Measurements from ENCODE around the gene ZNF608. TPM values are rescaled to one million over a fixed set of nuclear protein-coding genes. Genes with fewer than 3 reads are reported as not detected.

Gene ZNF608
- total and polyA plus RNA-seq, 4 donors, result 1.4 to 7.6 (median 3.2) TPM

- Histone ChIP-seq H3K9me3 (ENCODE audit: control insufficient read depth in 4 of 4, low read length in 3 of 4) (no peaks in the 10 kb centered on the region), H3K27me3 (ENCODE audit: control insufficient read depth in 4 of 4, insufficient read depth in 4 of 4, low read length in 3 of 4) (no peaks in the 10 kb centered on the region), H3K4me1 (ENCODE audit: control insufficient read depth in 4 of 4, insufficient read depth in 4 of 4, low read length in 3 of 4) (peaks cover 9 to 24% (median 17%) of the 10 kb centered on the region in 4 donors), H3K4me3 (ENCODE audit: low read depth in 1 of 3, low read length in 3 of 3) (no peak overlapping the region), H3K36me3 (ENCODE audit: control insufficient read depth in 4 of 4, insufficient read depth in 3 of 4, low read depth in 1 of 4, low read length in 3 of 4) (no peaks in the 10 kb centered on the region), H3K9ac (ENCODE audit: low read depth in 1 of 2, low read length in 2 of 2) (no peak overlapping the region), H3K27ac (ENCODE audit: low read depth in 1 of 2, low read length in 2 of 2) (no peak overlapping the region)
- DNase-seq (ENCODE audit: low spot score), result no peak
- WGBS, result 94% methylated on average over 5 of the region's 5 CpGs
- TF ChIP-seq FOXA1 (IDR thresholded peaks at IDR 0.05), result no peak
- TF ChIP-seq, protein P1, sequence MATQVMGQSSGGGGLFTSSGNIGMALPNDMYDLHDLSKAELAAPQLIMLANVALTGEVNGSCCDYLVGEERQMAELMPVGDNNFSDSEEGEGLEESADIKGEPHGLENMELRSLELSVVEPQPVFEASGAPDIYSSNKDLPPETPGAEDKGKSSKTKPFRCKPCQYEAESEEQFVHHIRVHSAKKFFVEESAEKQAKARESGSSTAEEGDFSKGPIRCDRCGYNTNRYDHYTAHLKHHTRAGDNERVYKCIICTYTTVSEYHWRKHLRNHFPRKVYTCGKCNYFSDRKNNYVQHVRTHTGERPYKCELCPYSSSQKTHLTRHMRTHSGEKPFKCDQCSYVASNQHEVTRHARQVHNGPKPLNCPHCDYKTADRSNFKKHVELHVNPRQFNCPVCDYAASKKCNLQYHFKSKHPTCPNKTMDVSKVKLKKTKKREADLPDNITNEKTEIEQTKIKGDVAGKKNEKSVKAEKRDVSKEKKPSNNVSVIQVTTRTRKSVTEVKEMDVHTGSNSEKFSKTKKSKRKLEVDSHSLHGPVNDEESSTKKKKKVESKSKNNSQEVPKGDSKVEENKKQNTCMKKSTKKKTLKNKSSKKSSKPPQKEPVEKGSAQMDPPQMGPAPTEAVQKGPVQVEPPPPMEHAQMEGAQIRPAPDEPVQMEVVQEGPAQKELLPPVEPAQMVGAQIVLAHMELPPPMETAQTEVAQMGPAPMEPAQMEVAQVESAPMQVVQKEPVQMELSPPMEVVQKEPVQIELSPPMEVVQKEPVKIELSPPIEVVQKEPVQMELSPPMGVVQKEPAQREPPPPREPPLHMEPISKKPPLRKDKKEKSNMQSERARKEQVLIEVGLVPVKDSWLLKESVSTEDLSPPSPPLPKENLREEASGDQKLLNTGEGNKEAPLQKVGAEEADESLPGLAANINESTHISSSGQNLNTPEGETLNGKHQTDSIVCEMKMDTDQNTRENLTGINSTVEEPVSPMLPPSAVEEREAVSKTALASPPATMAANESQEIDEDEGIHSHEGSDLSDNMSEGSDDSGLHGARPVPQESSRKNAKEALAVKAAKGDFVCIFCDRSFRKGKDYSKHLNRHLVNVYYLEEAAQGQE (IDR thresholded peaks at IDR 0.05), result no peak
- TF ChIP-seq, protein P2, sequence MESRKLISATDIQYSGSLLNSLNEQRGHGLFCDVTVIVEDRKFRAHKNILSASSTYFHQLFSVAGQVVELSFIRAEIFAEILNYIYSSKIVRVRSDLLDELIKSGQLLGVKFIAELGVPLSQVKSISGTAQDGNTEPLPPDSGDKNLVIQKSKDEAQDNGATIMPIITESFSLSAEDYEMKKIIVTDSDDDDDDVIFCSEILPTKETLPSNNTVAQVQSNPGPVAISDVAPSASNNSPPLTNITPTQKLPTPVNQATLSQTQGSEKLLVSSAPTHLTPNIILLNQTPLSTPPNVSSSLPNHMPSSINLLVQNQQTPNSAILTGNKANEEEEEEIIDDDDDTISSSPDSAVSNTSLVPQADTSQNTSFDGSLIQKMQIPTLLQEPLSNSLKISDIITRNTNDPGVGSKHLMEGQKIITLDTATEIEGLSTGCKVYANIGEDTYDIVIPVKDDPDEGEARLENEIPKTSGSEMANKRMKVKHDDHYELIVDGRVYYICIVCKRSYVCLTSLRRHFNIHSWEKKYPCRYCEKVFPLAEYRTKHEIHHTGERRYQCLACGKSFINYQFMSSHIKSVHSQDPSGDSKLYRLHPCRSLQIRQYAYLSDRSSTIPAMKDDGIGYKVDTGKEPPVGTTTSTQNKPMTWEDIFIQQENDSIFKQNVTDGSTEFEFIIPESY (IDR thresholded peaks at IDR 0.05), result no peak
- TF ChIP-seq YY1 (IDR thresholded peaks at IDR 0.05), result no peak
- no peak for TF ChIP-seq SP1 (IDR thresholded peaks at IDR 0.05)
- TF ChIP-seq HNF4G (IDR thresholded peaks at IDR 0.05), result no peak
- no peak for TF ChIP-seq RXRA (IDR thresholded peaks at IDR 0.05)
- no peak for TF ChIP-seq NR2F2 (IDR thresholded peaks at IDR 0.05)
- TF ChIP-seq HNF4A (conservative IDR thresholded peaks at IDR 0.05), result no peak
- TF ChIP-seq, protein P3, sequence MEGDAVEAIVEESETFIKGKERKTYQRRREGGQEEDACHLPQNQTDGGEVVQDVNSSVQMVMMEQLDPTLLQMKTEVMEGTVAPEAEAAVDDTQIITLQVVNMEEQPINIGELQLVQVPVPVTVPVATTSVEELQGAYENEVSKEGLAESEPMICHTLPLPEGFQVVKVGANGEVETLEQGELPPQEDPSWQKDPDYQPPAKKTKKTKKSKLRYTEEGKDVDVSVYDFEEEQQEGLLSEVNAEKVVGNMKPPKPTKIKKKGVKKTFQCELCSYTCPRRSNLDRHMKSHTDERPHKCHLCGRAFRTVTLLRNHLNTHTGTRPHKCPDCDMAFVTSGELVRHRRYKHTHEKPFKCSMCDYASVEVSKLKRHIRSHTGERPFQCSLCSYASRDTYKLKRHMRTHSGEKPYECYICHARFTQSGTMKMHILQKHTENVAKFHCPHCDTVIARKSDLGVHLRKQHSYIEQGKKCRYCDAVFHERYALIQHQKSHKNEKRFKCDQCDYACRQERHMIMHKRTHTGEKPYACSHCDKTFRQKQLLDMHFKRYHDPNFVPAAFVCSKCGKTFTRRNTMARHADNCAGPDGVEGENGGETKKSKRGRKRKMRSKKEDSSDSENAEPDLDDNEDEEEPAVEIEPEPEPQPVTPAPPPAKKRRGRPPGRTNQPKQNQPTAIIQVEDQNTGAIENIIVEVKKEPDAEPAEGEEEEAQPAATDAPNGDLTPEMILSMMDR (IDR thresholded peaks at IDR 0.05; ENCODE audit: low read depth, low read length, missing input control), result no peak
- TF ChIP-seq FOXA2 (IDR thresholded peaks at IDR 0.05), result no peak
Observed at GRCh38 chr5:124728331-124728967, 18.0 kb downstream of the ZNF608 start.

DNA sequence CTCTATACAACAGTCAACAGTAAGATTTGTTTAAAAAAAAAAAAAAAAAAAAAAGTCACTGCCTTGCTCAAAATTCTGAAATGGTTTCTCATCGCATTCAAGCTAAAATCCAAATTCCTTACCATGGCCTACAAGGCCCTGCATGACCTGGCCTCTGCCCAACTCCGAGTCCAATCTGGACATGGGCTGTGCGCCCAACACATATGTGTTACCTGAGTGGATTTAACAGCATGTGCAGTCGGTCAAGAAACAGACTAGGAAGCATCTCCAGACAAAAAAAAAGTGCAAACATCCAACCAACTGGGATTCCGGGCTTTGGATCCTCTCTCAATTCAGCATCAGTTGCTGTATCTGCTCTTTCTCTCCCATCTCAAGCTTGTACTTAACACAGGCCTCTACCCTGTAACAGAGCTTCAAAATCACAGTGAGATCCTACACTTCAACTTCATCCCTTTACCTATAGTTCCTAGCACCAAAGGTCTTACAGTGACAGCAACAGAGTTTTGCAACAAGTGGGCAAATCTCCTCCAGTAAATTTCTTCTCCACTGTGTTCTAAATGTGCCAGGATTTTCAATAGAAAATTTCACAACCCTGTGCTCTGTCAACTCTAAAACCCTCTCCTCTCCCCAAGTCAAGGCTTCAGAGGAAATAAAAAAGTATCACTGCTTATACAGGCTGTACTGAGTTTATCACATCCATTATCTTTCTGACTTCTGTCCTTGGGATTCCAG, 19.6 kb downstream of the ZNF608 start:
- peak overlapping the region; percentile 19 to 28 for H3K27ac ChIP-seq (ENCODE audit: low read depth in 1 of 2, low read length in 2 of 2)
- no peak for DNase-seq (ENCODE audit: low spot score)
- 81% methylated on average over 5 of the region's 5 CpGs for WGBS
- H3K9ac ChIP-seq (ENCODE audit: low read depth in 1 of 2, low read length in 2 of 2), result no peak overlapping the region
- H3K9me3 ChIP-seq (ENCODE audit: control insufficient read depth in 4 of 4, low read length in 3 of 4), result no peaks in the 10 kb centered on the region
- no peak overlapping the region for H3K4me3 ChIP-seq (ENCODE audit: low read depth in 1 of 3, low read length in 3 of 3)
- no peaks in the 10 kb centered on the region for H3K27me3 ChIP-seq (ENCODE audit: control insufficient read depth in 4 of 4, insufficient read depth in 4 of 4, low read length in 3 of 4)
- peaks cover 7 to 24% (median 17%) of the 10 kb centered on the region in 4 donors for H3K4me1 ChIP-seq (ENCODE audit: control insufficient read depth in 4 of 4, insufficient read depth in 4 of 4, low read length in 3 of 4)
- no peak for TF ChIP-seq GABPA (IDR thresholded peaks at IDR 0.05 in 1 of 2, conservative IDR thresholded peaks at IDR 0.05 in 1 of 2)
- TF ChIP-seq RAD21 (IDR thresholded peaks at IDR 0.05), result peak; percentile 19 to 33
- TF ChIP-seq RXRA (IDR thresholded peaks at IDR 0.05), result peak in 1 of 2 donors; percentile 40
- TF ChIP-seq HNF4A (conservative IDR thresholded peaks at IDR 0.05), result peak; percentile 27 to 44
- peak; percentile 10 for TF ChIP-seq FOXA2 (IDR thresholded peaks at IDR 0.05)
- no peak for TF ChIP-seq NR2F2 (IDR thresholded peaks at IDR 0.05)
- H3K36me3 ChIP-seq (ENCODE audit: control insufficient read depth in 4 of 4, insufficient read depth in 3 of 4, low read depth in 1 of 4, low read length in 3 of 4), result no peaks in the 10 kb centered on the region

Measured in liver (tissue), 9 donors.